CD4-positive, alpha-beta T cell treated with Interleukin-6 for 4 hours (primary cell): ENCODE results near the gene PLXNA2.

Source experiments
- DNase-seq: peaks from one replicate; pipeline ENCODE4 v3.0.0-alpha.2; 2020; ENCODE audit warnings: mixed read lengths

Gene PLXNA2

GRCh38 chr1:208219659-208220282, 24.4 kb downstream of the PLXNA2 start:
- no peak for DNase-seq

- DNase-seq: no peak
Observed at GRCh38 chr1:208219098-208219658, 25.0 kb downstream of the PLXNA2 start.

GRCh38 chr1:208218237-208219097, 25.7 kb downstream of the PLXNA2 start:
- DNase-seq: no peak

GRCh38 chr1:208217781-208218180, 26.4 kb downstream of the PLXNA2 start:
- no peak for DNase-seq

GRCh38 chr1:208216806-208217205, 27.4 kb downstream of the PLXNA2 start:
- no peak for DNase-seq

GRCh38 chr1:208216062-208216461, 28.1 kb downstream of the PLXNA2 start:
- no peak for DNase-seq

- no peak for DNase-seq
Observed at GRCh38 chr1:208215393-208215792, 28.8 kb downstream of the PLXNA2 start.

- DNase-seq: no peak
Observed at GRCh38 chr1:208213786-208214185, 30.4 kb downstream of the PLXNA2 start.

GRCh38 chr1:208212893-208213292, 31.3 kb downstream of the PLXNA2 start:
- no peak for DNase-seq

- no peak for DNase-seq
Observed at GRCh38 chr1:208211921-208212843, 32.0 kb downstream of the PLXNA2 start.

- no peak for DNase-seq
Observed at GRCh38 chr1:208209896-208210589, 34.1 kb downstream of the PLXNA2 start.

- DNase-seq: no peak
Observed at GRCh38 chr1:208209286-208209685, 34.9 kb downstream of the PLXNA2 start.

GRCh38 chr1:208208132-208208487, 36.1 kb downstream of the PLXNA2 start:
- DNase-seq: no peak

GRCh38 chr1:208207388-208208131, 36.6 kb downstream of the PLXNA2 start:
- no peak for DNase-seq

GRCh38 chr1:208206092-208206698, 38.0 kb downstream of the PLXNA2 start:
- DNase-seq: no peak

GRCh38 chr1:208205216-208206013, 38.8 kb downstream of the PLXNA2 start:
- DNase-seq: no peak

GRCh38 chr1:208204779-208205178, 39.4 kb downstream of the PLXNA2 start:
- no peak for DNase-seq

GRCh38 chr1:208203848-208204609, 40.2 kb downstream of the PLXNA2 start:
- DNase-seq: no peak

GRCh38 chr1:208203127-208203847, 40.9 kb downstream of the PLXNA2 start:
- no peak for DNase-seq
